Measurements from ENCODE around the gene FGF7.

- TF ChIP-seq POLR2A (IDR thresholded peaks at IDR 0.05) (no peak), CTCF (IDR thresholded peaks at IDR 0.05) (no peak)
Measured at GRCh38 chr15:49495993-49496753, 73.1 kb downstream of the FGF7 start.

Data from adrenal gland (tissue), 5 donors.